SU-DHL-6 (cell line): Measurements from ENCODE around the gene MDM2.

Experiments
- H2AFZ ChIP-seq: fragments of 200-600 bp; sonication (generic); 2 replicates; pipeline ENCODE4 v1.6.1; 2014; ENCODE audit warnings: low read depth, mild to moderate bottlenecking, moderate library complexity, mixed read lengths, antibody characterized with exemption, low read length; ENCODE audit not compliant: severe bottlenecking
- H3F3A ChIP-seq: fragments of 200-600 bp; shearing (Covaris generic); 2 replicates; pipeline ENCODE4 v1.6.0; 2016; ENCODE audit warnings: antibody characterized with exemption, mild to moderate bottlenecking; ENCODE audit not compliant: insufficient read depth
- H3K27ac ChIP-seq: fragments of 200-600 bp; sonication (generic); 2 replicates; pipeline ENCODE4 v1.5.1; 2016; ENCODE audit warnings: low read depth, mild to moderate bottlenecking, low read length, moderate library complexity, mixed read lengths
- H3K27me3 ChIP-seq: fragments of 200-600 bp; sonication (generic), shearing (Covaris generic); 2 replicates; pipeline ENCODE4 v1.6.0; 2014; ENCODE audit warnings: mild to moderate bottlenecking, low read length
- H3K36me3 ChIP-seq: fragments of 200-600 bp; sonication (generic); 2 replicates; pipeline ENCODE4 v1.6.1; 2014; ENCODE audit warnings: mild to moderate bottlenecking, low read length, mixed read lengths
- H3K4me2 ChIP-seq: fragments of 300-600, 200-600 bp; shearing (Covaris generic), sonication (generic); 2 replicates; pipeline ENCODE4 v1.6.0; 2014; ENCODE audit warnings: low read length, low read depth, mild to moderate bottlenecking; ENCODE audit not compliant: poor library complexity, severe bottlenecking
- H3K4me3 ChIP-seq: fragments of 200-600 bp; sonication (generic); 2 replicates; pipeline ENCODE4 v1.5.1; 2014; ENCODE audit warnings: antibody characterized with exemption, low read length, mild to moderate bottlenecking, mixed read lengths; ENCODE audit not compliant: insufficient read depth, poor library complexity, severe bottlenecking
- H3K79me2 ChIP-seq: fragments of 200-600 bp; sonication (generic); 2 replicates; pipeline ENCODE4 v1.6.1; 2014; ENCODE audit warnings: mild to moderate bottlenecking, low read length, moderate library complexity; ENCODE audit not compliant: insufficient read depth
- H3K9ac ChIP-seq: fragments of 200-600 bp; sonication (generic); 2 replicates; pipeline ENCODE4 v1.7.0; 2014; ENCODE audit warnings: mild to moderate bottlenecking, low read length
- H3K9me2 ChIP-seq: fragments of 200-600 bp; sonication (generic); replicated peaks from 2 replicates; pipeline ENCODE4 v1.6.1; 2014; ENCODE audit warnings: low read length; ENCODE audit not compliant: insufficient read depth
- H3K9me3 ChIP-seq: fragments of 200-600 bp; sonication (generic); 2 replicates; pipeline ENCODE4 v1.6.1; 2014; ENCODE audit warnings: low read length, mixed read lengths; ENCODE audit not compliant: insufficient read depth
- H4K20me1 ChIP-seq: fragments of 200-600 bp; sonication (generic); 2 replicates; pipeline ENCODE4 v1.6.1; 2014; ENCODE audit warnings: low read depth, mild to moderate bottlenecking, antibody characterized with exemption, low read length, moderate library complexity, mixed read lengths
- EZH2phosphoT487 ChIP-seq: fragments of 200-600 bp; sonication (generic), shearing (Covaris generic); conservative IDR thresholded peaks from 2 replicates; pipeline ENCODE4 v1.6.1; 2018; ENCODE audit warnings: mild to moderate bottlenecking, antibody characterized with exemption, low read length, moderate library complexity, mixed read lengths
- TF ChIP-seq, protein P1 (sequence below): fragments of 200-600 bp; sonication (generic); IDR thresholded peaks from one replicate; pipeline ENCODE4 v1.5.1; 2017; ENCODE audit warnings: antibody characterized with exemption, mild to moderate bottlenecking, low read length, moderate library complexity; ENCODE audit not compliant: insufficient read depth, poor library complexity, severe bottlenecking

The MDM2 gene

DNA sequence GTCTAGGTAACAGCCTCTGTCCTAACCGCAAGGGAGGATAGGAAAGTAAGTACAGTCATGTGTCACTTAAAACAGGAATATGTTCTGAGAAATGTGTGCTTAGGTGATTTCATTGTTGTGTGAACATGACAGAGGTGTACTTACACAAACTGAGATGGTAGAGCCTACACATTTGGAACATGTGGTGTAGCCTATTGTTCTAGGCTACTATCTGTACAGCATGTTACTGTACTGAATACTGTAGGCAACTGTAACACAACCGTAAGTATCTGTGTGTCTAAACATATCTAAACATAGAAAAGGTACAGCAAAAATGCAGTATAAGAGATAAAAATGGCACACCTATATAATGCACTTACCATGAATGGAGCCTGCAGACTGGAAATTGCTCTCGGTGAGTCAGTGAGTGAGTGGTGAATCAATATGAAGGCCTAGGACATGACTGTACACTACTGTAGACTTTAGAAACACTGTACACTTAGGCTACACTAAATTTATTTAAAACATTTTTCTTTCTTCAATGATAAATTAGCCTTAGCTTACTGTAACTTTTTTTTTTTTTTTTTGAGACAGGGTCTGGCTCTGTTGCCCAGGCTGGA, 13.2 kb upstream of the MDM2 start:
- H3K27me3 ChIP-seq: no peaks in the 10 kb centered on the region
- H4K20me1 ChIP-seq: no peaks in the 10 kb centered on the region
- H3K4me2 ChIP-seq: no peak overlapping the region
- H3K4me3 ChIP-seq: no peak overlapping the region
- no peak overlapping the region for H2AFZ ChIP-seq
- H3K36me3 ChIP-seq: no peaks in the 10 kb centered on the region
- no peak overlapping the region for H3K9ac ChIP-seq
- no peaks in the 10 kb centered on the region for H3K9me2 ChIP-seq
- no peak for TF ChIP-seq EZH2phosphoT487
- TF ChIP-seq, protein P1, sequence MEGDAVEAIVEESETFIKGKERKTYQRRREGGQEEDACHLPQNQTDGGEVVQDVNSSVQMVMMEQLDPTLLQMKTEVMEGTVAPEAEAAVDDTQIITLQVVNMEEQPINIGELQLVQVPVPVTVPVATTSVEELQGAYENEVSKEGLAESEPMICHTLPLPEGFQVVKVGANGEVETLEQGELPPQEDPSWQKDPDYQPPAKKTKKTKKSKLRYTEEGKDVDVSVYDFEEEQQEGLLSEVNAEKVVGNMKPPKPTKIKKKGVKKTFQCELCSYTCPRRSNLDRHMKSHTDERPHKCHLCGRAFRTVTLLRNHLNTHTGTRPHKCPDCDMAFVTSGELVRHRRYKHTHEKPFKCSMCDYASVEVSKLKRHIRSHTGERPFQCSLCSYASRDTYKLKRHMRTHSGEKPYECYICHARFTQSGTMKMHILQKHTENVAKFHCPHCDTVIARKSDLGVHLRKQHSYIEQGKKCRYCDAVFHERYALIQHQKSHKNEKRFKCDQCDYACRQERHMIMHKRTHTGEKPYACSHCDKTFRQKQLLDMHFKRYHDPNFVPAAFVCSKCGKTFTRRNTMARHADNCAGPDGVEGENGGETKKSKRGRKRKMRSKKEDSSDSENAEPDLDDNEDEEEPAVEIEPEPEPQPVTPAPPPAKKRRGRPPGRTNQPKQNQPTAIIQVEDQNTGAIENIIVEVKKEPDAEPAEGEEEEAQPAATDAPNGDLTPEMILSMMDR: no peak
- H3K79me2 ChIP-seq: no peaks in the 10 kb centered on the region
- H3K9me3 ChIP-seq: no peaks in the 10 kb centered on the region
- H3K27ac ChIP-seq: no peak overlapping the region
- no peaks in the 10 kb centered on the region for H3F3A ChIP-seq

DNA sequence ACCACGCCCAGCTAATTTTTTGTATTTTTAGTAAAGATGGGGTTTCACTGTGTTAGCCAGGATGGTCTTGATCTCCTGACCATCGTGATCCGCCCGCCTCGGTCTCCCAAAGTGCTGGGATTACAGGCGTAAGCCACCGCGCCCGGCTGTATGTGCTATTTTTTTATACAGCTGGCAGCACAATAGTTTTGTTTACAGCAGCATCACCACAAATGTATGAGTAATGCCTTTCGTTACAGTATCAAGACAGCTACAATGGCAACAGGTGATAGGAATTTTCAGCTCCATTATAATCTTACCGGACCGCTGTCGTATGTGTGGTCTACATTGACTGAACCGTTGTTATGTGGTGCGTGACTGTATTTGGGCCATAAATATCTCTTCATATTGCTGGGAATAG, 11.6 kb upstream of the MDM2 start:
- H3K27ac ChIP-seq: no peak overlapping the region
- H3K9ac ChIP-seq: no peak overlapping the region
- no peaks in the 10 kb centered on the region for H3K9me2 ChIP-seq
- H3K9me3 ChIP-seq: no peaks in the 10 kb centered on the region
- no peak overlapping the region for H3K4me2 ChIP-seq
- H3K36me3 ChIP-seq: no peaks in the 10 kb centered on the region
- TF ChIP-seq, protein P1: no peak
- no peak for TF ChIP-seq EZH2phosphoT487
- H3K79me2 ChIP-seq: no peaks in the 10 kb centered on the region
- H3F3A ChIP-seq: no peaks in the 10 kb centered on the region
- no peak overlapping the region for H2AFZ ChIP-seq
- no peaks in the 10 kb centered on the region for H4K20me1 ChIP-seq
- no peak overlapping the region for H3K4me3 ChIP-seq
- no peaks in the 10 kb centered on the region for H3K27me3 ChIP-seq

DNA sequence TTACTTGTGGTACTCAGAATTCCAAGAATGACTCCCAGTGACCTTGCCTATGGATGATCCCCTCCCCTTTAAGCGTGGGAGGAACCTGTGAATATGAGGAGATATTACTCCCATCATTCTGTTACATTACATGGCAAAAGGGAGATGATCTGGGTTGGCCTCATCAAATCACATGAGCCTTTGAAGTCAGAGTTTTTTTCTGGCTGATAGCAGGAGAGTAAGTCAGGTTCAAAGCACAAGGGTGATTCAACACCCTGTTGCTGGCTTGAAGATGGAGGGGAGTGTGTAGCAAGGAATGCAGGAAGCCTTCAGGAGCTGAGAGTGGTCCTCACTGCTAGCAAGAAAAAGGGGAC, 9.1 kb upstream of the MDM2 start:
- TF ChIP-seq, protein P1: no peak
- no peak for TF ChIP-seq EZH2phosphoT487
- Histone ChIP-seq H3K9ac (no peak overlapping the region), H3K27ac (no peak overlapping the region), H3K4me2 (no peak overlapping the region), H3K9me2 (no peaks in the 10 kb centered on the region), H4K20me1 (no peaks in the 10 kb centered on the region), H3K79me2 (no peaks in the 10 kb centered on the region), H3F3A (no peaks in the 10 kb centered on the region), H2AFZ (no peak overlapping the region), H3K9me3 (no peaks in the 10 kb centered on the region), H3K4me3 (no peak overlapping the region), H3K36me3 (no peaks in the 10 kb centered on the region), H3K27me3 (no peaks in the 10 kb centered on the region)
